Left ventricle myocardium inferior (tissue), 1 donor: ENCODE data around the gene VSX1. TPM values are rescaled to one million over a fixed set of nuclear protein-coding genes. Genes with fewer than 3 reads are reported as not detected.

Source experiments
- DNase-seq: peaks from one replicate; pipeline ENCODE4 v3.0.0-alpha.2; 2020
- H3K27ac ChIP-seq: fragments of 200-600 bp; replicated peaks from 2 replicates; pipeline ENCODE4 v1.8.0; 2021
- H3K27me3 ChIP-seq: fragments of 200-600 bp; 2 replicates; pipeline ENCODE4 v1.8.0; 2021; ENCODE audit warnings: low read depth
- H3K36me3 ChIP-seq: fragments of 200-600 bp; 2 replicates; pipeline ENCODE4 v1.8.0; 2021
- H3K4me1 ChIP-seq: fragments of 200-600 bp; 2 replicates; pipeline ENCODE4 v1.8.0; 2021
- H3K4me3 ChIP-seq: fragments of 200-600 bp; 2 replicates; pipeline ENCODE4 v1.8.0; 2021; ENCODE audit warnings: mild to moderate bottlenecking, moderate library complexity
- H3K9me3 ChIP-seq: fragments of 200-600 bp; replicated peaks from 2 replicates; pipeline ENCODE4 v1.8.0; 2021
- CTCF ChIP-seq: fragments of 200-600 bp; IDR thresholded peaks from 2 replicates; pipeline ENCODE4 v1.8.0; 2021; ENCODE audit warnings: antibody characterized with exemption, mild to moderate bottlenecking, borderline replicate concordance
- intact Hi-C: fragments of 100-400 bp; cut with micrococcal nuclease; formaldehyde crosslinking; loops from one replicate; pipeline ENCODE4 v1.11.0; 2022
- total RNA-seq: library from RNA; stranded (reverse); fragmentation: NEBNext Ultra II Directional; extraction: Animal tissue kit (Norgen Biotek cat#: 25700); gene quantifications from one replicate; pipeline ENCODE4 v1.2.1, GENCODE V29; 2021
- donor health status: DM: no; HTN: yes; CAD: no; lungs with severe emphysema.

The VSX1 gene
- total RNA-seq, 1 donor from 2014 or later, result 0.33 TPM

DNA sequence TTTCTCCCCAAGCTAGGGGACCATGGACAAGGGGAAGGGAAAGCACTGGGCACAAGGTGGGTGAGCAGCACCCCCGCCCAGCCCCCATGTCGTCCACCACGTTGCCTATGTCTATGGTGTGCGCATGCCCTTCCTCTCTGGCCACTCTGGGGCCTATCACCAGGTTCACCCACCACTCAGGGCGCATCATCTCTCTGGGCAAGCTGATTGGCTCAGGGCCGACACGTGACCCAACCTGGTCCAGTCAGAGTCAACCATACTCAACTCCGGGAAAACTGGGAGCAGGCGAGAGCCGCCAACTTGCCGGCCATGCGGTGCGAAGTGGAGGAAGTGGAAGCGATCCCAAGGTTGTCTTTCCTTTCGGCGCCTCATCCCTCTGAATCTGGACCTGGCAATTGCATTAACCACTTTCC is 49.9 kb downstream of the VSX1 start:
- DNase-seq, result no peak
- peaks cover 25% of the 10 kb centered on the region for H3K36me3 ChIP-seq
- peak overlapping the region; percentile 22 for H3K4me3 ChIP-seq
- H3K27me3 ChIP-seq, result no peaks in the 10 kb centered on the region
- peaks cover 82% of the 10 kb centered on the region for H3K4me1 ChIP-seq
- TF ChIP-seq CTCF, result no peak
- intact Hi-C loops, result no loop called here
- no peaks in the 10 kb centered on the region for H3K9me3 ChIP-seq
- peak overlapping the region; percentile 98 for H3K27ac ChIP-seq

- Histone ChIP-seq H3K36me3 (peaks cover 25% of the 10 kb centered on the region), H3K9me3 (no peaks in the 10 kb centered on the region), H3K27me3 (no peaks in the 10 kb centered on the region), H3K4me3 (no peak overlapping the region), H3K27ac (peak overlapping the region; percentile 98), H3K4me1 (peaks cover 82% of the 10 kb centered on the region)
- intact Hi-C loops, result no loop called here
- no peak for TF ChIP-seq CTCF
- no peak for DNase-seq
Observed at GRCh38 chr20:25031241-25031640, 50.7 kb downstream of the VSX1 start.

GRCh38 chr20:25030649-25031207 is 51.2 kb downstream of the VSX1 start:
- no peak for DNase-seq
- Histone ChIP-seq H3K9me3 (no peaks in the 10 kb centered on the region), H3K36me3 (peaks cover 25% of the 10 kb centered on the region), H3K4me1 (peaks cover 82% of the 10 kb centered on the region), H3K27ac (peak overlapping the region; percentile 98), H3K4me3 (no peak overlapping the region), H3K27me3 (no peaks in the 10 kb centered on the region)
- intact Hi-C loops, result no loop called here
- no peak for TF ChIP-seq CTCF

DNA sequence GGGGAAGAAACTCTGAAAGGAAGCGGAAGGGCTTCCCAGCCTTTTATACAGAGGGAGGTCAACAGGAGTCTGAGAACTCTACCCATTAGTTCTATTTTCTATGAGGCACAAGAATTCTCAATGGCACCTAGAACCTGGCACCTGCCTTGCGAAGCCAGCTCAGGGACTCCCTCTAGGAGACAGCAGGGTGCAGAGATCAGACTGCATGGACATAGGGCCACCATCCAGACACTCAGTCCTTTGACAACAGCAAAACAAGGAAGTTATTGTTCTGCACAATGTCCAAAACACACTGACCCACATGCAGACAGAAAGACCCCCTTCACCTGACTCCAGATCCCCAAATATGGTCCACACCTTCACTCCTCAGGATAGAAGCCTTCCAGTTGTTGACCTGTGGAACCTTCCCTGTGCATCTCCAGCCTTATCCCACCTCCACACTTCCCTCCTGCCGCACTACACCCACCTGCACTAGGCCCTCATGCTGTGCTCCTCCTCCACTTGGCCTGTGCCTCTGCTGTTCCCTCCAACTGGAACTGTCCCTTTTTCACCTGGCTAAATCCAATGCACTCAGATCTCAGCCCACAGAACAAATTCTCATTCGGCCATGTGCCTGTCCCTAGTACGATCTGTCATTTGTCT is 51.8 kb downstream of the VSX1 start:
- H3K4me1 ChIP-seq, result peaks cover 82% of the 10 kb centered on the region

GRCh38 chr20:25025986-25026605 is 55.8 kb downstream of the VSX1 start:
- intact Hi-C loops, result no loop called here
- no peaks in the 10 kb centered on the region for H3K27me3 ChIP-seq
- peaks cover 80% of the 10 kb centered on the region for H3K4me1 ChIP-seq
- DNase-seq, result no peak
- peak overlapping the region; percentile 68 for H3K27ac ChIP-seq
- no peaks in the 10 kb centered on the region for H3K9me3 ChIP-seq
- no peak for TF ChIP-seq CTCF
- H3K36me3 ChIP-seq, result peaks cover 41% of the 10 kb centered on the region
- no peak overlapping the region for H3K4me3 ChIP-seq

More for the DNA sequence above, 51.8 kb downstream of the VSX1 start:
- peak overlapping the region; percentile 98 for H3K27ac ChIP-seq
- no peak for TF ChIP-seq CTCF
- no peak overlapping the region for H3K4me3 ChIP-seq
- DNase-seq, result no peak
- H3K36me3 ChIP-seq, result peaks cover 25% of the 10 kb centered on the region
- no peaks in the 10 kb centered on the region for H3K9me3 ChIP-seq
- H3K27me3 ChIP-seq, result no peaks in the 10 kb centered on the region
- intact Hi-C loops, result no loop called here

Other genes starting within 250 kb of the VSX1 start
- 0.66 TPM for gene CST7, start 132.9 kb downstream of the VSX1 start, total RNA-seq
- gene APMAP, start 89.4 kb downstream of the VSX1 start, total RNA-seq, result 23.8 TPM
- gene ACSS1, start 24.0 kb downstream of the VSX1 start, total RNA-seq, result 159 TPM
- 106 TPM for gene ENTPD6, start 113.6 kb upstream of the VSX1 start, total RNA-seq
- gene PYGB, start 165.9 kb upstream of the VSX1 start, total RNA-seq, result 218 TPM